RCC 7860 (cell line): ENCODE data around the gene MAN1A1.

Experiments used
- DNase-seq: peaks from one replicate; pipeline ENCODE4 v3.0.0-alpha.2; 2015; ENCODE audit warnings: low spot score
- FAIRE-seq: peaks from 2 replicates; lab custom pipeline; 2012; peaks lifted over from hg19 to GRCh38; lab: Jason Lieb, UNC

The MAN1A1 gene

DNA sequence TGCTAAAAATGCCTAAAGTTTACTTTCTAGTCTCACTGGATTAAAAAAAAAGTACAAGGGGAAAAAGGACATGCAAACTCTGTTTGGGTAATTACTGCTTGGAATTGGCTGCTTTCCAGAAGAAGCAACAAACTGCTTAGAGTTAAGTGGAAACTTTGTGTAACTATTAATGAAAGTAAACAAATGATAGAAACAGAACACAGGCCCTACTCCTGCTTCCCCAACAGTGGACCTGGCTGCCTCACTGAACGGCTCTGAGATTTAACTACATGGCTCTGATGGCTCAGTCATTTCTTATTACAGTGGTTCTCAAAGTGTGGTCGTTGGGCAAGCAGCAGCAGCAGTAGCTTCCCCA is 108.5 kb downstream of the MAN1A1 start:
- DNase-seq (no peak), FAIRE-seq (no peak)

- DNase-seq, result no peak
- FAIRE-seq, result no peak
These were observed 109.1 kb downstream of the MAN1A1 start for GRCh38 chr6:119240257-119241110.

DNA sequence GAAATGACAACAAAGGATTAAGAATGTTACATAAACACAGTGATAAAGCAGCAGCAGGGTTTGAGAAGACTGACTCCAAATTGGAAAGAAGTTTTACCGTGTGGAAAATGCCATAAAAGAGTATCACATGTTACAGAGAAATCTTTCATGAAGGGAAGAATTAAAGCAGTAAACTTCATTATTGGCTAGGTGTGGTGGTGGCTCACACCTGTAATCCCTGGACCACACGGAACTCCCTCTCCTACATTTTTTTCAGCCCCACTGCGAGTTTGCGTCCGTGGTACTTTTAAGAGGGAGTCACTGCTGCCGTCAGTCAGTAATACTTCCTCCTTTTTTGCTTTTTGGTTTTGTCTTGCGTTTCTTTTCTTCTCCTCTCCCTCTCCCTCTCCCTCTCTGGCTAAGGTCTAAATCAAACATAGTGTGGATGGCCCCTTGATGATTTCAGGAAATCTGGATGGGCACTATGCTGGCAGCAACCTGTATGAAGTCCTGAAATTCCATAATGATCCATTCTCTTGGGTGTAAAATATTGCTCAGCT is 112.3 kb downstream of the MAN1A1 start:
- DNase-seq, result no peak
- FAIRE-seq, result peak; percentile 98

DNA sequence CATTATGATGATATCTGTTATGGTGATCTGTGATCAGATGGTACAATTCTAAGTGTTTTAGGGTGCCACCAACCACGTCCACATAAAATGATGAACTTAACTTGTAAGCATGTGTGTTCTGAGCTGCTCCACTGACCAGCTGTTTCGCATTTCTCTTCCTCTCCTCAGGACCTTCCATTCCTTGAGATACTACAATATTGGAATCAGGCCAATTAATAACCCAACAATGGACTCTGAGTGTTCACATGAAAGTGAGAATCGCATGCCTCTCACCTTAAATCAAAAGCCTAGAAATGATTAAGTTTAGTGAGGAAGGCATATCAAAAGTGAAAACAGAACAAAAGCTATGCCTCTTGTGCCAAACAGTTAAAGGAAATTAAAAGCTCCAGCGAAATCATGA is 114.6 kb downstream of the MAN1A1 start:
- FAIRE-seq (no peak), DNase-seq (no peak)

GRCh38 chr6:119234457-119234856 is 115.1 kb downstream of the MAN1A1 start:
- DNase-seq (no peak), FAIRE-seq (no peak)

DNA sequence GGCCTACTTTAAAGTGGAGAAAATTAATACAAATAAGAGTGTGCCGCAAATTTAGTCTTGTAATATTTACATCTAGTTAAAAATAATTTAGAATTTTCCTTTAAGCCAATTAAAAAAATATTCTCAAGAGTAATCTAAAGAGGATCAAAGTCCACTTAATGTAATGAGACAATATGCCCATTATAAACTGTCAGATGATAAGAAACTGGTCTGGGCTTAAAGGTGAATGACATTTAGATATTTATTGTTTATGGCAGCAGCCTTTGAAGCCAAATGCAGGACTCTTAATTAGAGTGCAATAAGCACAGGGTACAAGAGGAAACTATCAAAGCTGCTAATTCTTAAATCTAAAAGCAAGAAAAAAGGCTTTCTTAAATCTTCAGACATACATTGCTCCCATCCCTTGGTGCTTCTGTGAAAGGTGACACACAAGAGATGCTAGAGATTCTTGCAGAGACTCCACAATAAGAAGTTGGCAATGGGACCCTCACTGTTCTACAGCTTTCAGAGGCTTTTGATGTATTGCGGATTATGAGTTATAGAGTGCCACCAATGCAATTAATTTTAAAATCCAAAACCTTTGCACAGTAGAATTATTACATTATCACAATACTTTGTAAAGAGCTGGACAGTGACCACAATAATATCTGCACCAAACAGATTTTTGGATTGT is 116.1 kb downstream of the MAN1A1 start:
- DNase-seq, result no peak
- FAIRE-seq, result no peak

GRCh38 chr6:119231394-119231793 is 118.2 kb downstream of the MAN1A1 start:
- no peak for DNase-seq
- FAIRE-seq, result no peak

DNA sequence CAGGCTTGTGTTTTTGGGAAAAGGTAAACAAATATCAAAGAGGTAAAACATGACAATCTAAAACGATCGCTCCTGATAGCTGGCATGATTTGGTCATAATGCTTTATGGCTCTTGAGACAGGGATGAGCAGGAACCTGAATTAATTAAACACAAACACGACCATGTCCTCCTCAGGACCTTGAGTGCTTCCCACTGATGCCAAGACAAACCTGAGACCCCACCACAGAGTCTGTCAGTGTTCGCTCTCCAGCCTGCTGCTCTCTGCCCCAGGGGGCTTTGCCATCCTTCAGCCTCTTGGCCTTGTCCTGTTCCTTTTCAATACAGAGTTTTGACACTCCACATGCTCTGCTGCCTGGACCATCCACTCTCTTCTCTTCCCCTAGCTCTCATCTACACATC is 119.4 kb downstream of the MAN1A1 start:
- DNase-seq (no peak), FAIRE-seq (no peak)

DNA sequence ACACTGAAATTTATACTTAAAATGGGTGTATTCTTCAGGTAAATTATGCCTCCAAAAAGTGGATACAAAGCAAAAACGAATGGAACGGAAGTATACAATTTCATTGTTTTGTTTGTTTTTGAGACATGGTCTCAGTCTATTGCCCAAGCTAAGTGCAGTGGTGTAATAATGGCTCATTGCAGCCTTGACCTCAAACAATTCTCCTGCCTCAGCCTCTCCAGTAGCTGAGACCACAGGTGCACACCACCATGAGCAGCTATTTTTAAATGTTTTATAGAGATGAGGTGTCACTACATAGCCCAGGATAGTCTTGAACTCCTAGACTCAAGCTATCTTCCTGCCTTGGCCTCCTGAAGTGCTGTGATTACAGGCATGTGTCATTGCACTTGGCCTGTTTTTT is 122.2 kb downstream of the MAN1A1 start:
- FAIRE-seq, result no peak
- no peak for DNase-seq

GRCh38 chr6:119226089-119226488 is 123.5 kb downstream of the MAN1A1 start:
- no peak for DNase-seq
- FAIRE-seq, result no peak

GRCh38 chr6:119224095-119224701 is 125.4 kb downstream of the MAN1A1 start:
- FAIRE-seq, result no peak

DNA sequence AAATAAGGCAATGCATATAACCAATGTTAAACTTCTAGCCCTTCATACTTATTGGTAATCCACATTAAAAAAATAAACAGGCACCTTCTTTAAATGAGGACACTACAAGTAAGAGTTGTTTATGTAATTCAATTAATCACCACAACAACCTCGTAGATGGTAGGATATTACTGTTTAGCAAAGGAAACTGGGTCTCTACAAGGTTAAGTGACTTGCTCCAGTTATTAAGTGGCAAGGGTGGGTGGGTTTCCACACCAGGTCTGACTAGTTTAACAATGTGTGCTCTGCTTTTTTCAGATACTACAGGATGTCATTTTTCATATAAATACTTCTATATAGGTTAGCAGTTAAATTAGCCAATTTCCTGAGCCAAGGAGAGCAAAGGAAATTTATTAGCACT is 129.1 kb downstream of the MAN1A1 start:
- DNase-seq, result no peak
- no peak for FAIRE-seq

More at GRCh38 chr6:119224095-119224701, 125.4 kb downstream of the MAN1A1 start:
- DNase-seq, result no peak

DNA sequence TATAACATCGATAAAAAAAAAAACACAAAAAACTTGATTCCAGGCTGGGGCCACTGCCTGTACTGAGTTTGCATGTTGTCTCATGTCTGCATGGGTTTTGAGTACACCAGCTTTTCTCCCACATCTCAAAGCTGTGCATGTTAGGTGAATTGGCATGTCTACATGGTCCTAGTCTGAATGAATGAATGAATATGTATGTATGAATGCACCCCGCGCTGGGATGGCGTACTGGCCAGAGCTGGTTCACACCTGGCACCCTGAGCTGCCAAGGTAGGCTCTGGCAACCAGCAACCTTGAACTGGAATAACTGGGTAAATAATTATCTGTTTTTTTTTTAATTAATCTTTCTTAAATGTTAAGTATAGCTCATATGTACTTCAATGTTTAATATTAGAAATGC is 131.0 kb downstream of the MAN1A1 start:
- FAIRE-seq (no peak), DNase-seq (no peak)

DNA sequence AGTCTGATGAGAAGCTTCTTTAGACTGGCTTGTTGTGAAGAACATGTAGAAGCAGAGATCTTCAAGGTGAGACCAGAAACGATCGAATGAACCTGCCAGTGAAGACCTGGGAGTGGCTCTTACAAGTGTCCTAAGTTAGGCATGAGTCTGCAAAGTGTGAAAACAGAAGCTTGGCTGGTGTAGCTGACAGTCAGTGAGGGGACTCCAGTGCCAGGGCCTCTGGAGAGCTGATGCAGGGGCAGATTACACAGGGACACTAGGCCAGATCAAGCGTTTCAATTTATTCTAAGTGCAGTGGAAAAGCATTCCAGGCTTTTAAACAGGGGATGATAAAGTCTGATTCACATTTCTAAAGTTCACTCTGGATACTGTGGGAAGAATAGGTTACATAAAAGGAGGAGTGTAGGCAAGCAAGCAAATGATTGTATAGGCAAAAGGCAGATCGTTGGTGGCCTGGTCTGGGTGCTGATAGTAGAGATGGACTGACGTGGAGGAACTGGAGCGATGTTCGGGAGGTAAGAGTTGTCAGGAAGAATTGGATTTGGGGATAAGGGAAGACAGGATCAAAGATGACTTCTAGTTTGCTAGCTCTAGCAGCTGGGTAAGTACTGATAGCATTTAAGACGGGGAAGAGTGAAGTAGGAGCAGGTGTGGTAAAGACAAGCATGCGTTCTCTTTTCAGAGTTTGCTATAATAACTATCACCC is 133.5 kb downstream of the MAN1A1 start:
- no peak for FAIRE-seq
- no peak for DNase-seq

DNA sequence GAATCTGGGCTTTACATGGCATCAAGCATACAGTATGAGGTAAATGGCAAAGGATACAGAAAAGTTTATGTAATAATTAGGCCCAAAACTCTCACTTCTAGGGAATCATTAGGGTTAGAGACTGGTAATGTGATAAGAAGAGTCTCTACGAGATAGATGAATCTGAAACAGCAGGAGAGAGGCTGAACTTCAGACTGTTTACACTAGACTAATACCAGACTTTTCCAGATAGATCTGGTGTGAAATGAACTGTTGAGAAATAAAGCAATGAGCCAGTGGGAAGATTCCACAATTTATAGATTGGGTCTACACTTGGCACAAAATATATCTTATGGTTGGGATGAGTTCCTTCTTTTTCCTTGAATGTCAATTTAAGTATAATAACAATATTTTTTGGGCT is 134.3 kb downstream of the MAN1A1 start:
- FAIRE-seq (no peak), DNase-seq (no peak)

DNA sequence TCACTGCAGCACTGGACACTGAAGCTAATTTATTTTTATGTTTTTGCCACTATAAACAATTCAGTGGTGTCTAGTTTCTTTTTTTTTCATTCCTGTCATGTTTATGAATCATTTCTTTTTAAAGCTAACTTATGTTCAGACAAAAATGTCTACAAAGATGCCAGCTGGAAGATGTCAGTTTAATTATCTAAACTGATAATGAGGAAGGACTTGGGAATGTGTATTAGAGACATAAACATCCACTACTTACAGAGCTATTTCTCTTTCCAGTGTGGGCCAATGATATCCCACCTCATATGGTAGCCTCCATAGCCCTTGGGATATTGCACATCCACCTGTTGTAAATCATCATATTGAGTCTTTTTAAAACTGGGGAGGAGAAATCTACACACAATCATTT is 139.0 kb downstream of the MAN1A1 start:
- FAIRE-seq, result no peak

GRCh38 chr6:119209452-119210205 is 139.9 kb downstream of the MAN1A1 start:
- FAIRE-seq (no peak), DNase-seq (no peak)

More for the DNA sequence above, 139.0 kb downstream of the MAN1A1 start:
- no peak for DNase-seq

DNA sequence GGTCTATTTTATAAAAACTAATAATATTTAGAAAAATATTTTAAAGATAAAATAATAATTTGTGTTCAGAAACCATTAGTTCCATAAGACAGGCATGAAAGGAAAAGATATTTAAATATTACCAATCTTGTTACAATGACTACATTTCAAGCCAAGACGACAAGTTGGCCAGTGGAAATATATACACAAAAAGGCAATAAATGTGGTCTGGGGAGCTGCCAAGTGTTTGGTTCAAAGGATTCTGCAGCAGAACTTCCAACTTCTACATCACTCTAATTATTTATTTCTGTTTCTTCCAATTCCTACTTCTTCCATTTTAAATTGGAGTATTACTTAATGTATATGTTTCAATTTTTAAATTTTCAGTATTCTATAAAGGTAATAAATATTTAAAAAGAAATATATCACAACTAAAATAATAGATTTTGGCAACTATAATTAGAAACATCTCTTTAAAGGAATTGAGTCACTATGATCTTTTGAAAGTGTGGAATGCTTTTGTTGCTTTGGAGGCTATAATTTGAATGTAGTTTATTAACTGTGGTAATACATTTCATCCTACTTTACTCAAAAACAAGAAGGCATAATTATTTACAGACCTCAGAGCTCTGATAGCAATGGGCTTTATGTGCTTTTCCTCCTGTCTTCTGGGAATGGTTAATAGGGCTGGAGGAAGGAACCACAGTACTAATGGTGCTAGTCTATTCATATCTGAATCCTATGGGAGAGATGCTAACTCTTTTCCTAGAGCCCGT is 141.4 kb downstream of the MAN1A1 start:
- no peak for DNase-seq
- no peak for FAIRE-seq

DNA sequence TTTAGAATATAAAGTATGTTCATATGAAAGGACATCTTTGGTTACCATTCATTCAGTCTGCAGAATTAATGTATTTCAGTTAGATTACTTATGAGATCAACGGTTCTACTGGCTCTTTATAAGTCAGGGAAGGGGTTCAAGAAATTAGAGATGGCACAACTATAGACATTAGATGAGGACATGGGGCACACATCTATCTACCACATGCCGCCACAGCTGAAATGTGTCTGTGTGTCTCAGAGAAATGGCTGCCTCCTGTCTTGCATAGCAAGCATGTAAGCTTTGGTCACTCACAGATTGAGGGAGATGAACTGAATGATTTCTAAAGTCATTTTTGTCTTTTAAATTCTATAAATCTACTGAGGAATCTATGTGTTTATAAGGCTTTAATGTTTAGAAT is 142.2 kb downstream of the MAN1A1 start:
- DNase-seq (no peak), FAIRE-seq (no peak)
